Islet of Langerhans (tissue), 1 donor: ENCODE results near the gene MICA.
"Not testable (repeated sequence)": the region's sequence is repeated elsewhere in the genome, so short reads cannot be mapped to it uniquely, and the experiment has no call there.

Source experiments
- FAIRE-seq: peaks from one replicate; lab custom pipeline; 2011; peaks lifted over from hg19 to GRCh38; lab: Jason Lieb, UNC

Gene MICA

DNA sequence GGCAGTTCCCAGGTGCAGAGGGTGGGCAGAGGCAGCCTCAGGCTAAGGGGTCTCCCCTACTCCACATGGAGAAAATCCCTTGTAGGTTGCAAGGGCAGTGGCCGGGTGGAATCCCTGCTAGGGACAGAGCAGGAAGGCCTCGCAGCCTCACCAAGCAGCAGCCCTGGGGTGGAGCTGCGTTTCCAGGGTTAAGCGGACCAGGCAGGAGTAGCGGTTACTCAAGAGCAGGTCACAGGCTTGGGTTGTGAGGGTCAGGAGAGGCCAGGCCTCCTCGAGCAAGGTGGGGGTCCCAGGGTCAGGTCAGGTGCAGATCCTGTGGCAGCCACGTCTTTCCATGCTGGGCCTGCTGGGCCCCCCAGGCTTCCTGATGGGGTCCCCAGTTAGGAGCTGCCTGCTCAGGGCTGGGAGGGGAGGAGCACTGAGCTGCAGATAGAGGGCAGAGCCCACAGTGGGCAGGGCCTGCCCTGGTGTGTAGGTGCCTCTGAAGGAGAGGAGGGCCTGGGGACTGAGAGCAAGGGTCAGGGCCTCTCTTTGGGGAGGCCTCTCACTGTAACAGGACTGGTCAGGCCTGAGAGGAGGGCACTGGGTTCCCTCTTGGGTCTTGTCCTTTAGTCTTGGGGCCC lies 10.9 kb downstream of the MICA start:
- not testable (repeated sequence) for FAIRE-seq

DNA sequence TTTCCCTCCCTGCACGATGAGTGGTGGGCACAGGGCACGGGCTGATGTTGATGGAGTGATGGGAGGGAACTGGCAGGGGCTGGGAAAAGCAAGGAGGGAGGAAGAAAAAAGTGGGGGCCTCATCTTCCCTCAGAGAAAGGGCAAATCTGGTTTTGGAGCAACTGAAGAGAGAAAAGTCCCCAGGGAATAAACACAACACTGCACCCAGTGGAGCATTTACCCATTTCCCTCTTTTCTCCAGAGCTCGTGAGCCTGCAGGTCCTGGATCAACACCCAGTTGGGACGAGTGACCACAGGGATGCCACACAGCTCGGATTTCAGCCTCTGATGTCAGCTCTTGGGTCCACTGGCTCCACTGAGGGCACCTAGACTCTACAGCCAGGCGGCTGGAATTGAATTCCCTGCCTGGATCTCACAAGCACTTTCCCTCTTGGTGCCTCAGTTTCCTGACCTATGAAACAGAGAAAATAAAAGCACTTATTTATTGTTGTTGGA lies 11.4 kb downstream of the MICA start:
- no peak for FAIRE-seq

DNA sequence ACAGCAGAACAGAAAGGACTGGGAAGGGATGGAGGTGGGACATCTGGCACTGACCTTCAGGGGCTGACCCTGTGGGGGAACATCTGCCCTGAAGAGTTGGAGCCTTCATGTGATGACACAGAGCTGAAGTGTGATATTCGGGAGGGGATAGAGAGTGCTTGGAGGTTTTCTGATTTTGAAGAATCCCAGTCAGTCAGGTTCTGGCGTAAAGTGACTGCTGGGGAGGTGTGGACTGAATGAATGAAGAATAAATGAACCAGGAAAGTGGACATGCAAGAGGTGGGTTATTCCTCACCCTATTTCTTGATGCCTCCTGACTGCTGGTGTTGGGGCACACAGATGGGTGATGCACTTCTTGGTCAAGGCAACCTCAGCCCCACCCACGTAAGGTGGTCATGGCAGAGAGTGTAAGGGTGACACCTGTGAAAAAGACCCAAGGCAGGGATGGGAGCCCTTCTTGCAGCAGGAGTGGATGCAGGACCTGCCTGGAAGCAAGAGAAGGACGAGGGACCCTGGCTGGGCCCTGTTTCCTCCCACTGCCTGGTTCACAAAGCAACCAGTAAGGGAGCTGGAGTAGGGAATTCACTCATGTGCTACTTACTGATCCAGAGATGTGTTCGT lies 13.1 kb downstream of the MICA start:
- no peak for FAIRE-seq

DNA sequence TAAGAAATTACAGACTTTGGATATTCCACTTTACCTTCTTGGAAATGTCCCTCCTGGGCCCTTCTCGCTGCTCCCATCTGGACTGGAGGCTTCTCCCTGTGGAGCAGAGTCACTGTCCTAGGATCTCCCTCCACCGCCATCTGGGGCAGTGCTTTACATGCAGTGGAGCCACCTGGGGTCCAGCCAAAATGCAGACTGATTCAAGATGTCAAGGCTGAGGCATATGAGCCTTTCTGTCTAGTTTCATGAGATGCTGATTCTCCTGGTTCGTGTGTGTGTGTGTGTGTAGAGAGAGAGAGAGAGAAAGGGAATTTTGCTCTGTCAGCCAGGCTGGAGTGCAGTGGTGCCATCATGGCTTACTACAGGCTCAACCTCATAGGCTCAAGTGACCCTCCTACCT lies 14.9 kb downstream of the MICA start:
- no peak for FAIRE-seq

DNA sequence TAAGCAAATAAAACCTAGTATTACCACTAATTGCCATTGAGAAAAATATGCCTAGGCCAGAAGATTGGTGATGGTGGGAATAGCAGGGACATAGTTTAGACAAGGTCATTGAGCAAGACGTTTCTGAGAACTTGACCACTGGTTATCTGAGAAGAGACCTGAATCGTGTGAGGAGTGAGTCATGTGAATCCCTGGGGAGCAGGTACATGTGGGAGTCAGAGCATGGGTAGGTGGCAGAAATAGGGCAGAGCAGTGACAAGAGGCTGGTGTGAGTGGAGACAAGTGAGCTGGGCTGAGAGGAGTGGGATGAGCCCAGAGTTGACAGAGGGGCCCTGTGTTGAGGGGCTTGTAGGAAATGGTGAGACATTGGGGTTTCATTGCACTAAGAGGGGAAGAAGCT lies 16.4 kb downstream of the MICA start:
- no peak for FAIRE-seq

DNA sequence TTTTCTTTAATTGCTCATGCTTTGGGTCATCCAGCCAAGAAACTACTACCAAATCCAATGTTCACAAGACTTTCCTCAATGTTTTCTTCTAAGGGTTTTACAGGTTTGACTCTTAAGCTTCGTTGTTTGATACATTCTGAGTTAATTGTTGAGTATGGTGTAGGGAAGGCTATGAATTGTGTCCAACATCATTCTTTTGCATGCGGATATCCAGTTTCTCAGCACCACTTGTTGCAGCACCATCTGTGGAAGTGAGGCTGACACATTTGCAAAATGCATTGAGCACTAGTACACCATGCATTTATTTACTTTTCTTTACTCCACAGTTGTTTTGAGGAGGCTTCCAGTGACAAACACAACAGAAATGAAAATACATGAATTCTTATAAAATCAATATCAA lies 17.2 kb downstream of the MICA start:
- FAIRE-seq = no peak

DNA sequence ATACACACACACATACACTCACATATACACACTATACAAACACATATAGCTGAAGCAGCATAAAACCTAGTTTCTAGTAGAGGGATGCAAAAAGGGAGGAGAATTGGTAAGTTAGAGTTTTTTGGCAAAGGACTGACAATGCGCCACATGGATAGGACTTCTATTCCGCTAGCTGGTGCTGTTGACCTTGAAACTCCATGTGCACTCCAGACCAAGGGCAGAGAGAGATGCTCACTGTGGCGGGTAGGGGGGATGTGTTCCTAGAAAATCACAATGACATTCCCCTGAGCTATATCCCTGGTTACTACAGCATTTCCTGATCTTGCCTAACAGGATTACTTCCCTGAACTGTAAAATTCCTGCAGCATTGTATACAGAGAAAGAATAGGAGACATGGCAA lies 19.2 kb downstream of the MICA start:
- FAIRE-seq = no peak

DNA sequence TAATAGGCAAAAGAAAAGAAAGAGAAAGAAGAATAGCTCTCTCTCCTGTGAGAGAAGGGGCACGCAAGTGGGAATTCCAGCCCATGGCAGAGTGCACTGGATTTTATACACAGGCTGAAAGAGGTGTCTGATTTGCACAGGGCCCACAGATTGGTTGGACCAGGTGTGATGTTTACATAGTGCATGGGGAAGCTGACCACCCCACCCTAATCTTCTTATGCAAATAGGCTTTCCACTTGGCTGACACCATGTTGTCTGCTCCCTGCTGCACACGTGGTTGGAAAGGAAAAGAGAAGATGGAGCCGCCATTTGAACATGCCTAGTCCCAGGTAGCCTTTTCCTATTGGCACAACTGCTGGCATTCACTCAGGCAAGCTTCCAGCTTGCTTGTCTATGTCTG lies 20.2 kb downstream of the MICA start:
- no peak for FAIRE-seq

DNA sequence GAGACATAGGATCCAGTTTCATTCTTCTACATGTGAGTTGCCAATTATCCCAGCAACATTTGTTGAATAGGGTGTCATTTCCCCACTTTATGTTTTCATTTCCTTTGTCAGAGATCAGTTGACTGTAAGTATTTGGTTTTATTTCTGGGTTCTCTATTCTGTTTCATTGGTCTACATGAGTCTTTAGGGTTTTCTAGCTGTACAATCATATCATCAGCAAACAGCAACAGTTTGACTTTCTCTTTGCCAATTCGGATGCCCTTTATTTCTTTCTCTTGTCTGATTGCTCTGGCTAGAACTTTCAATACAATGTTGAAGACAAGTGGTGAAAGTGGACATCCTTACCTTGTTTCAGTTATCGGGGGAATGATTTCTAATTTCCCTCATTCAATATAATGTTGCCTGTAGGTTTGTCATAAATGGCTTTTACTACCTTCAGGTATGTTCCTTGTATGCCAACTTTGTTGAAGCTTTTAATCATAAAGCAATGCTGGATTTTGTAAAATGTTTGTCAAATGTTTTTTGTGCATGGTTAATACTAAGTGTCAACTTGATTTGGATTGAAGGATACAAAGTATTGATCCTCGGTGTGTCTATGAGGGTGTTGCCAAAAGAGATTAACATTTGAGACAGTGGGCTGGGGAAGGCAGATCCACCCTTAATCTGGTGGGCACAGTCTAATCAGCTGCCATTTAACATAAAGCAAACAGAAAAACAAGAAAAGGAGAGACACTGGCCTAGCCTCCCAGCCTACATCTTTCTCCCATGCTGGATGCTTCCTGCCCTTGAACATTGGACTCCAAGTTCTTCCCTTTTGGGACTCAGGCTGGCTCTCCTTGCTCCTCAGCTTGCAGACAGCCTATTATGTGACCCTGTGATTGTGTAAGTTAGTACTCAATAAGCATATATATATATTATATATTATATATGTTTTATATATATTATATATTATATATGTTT lies 23.3 kb downstream of the MICA start:
- no peak for FAIRE-seq

DNA sequence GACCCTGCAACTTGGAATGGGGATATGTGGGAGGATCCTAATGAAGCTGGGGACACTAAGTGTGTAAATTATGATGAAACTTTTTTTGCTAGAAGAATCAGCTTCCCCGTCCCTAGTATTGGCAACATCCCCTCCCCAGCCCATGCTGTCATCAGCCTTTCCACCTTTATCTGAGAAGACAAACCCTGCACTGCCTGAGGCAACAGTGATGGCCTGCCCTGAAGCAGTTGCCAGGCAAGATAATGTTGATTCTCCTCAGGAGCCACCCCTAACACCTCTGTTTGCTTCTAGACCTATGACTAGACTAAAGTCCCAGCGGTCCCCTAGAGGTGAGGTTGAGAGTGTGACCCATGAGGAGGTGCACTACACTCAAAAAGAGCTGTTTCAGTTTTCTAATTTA lies 27.1 kb downstream of the MICA start:
- FAIRE-seq = no peak

DNA sequence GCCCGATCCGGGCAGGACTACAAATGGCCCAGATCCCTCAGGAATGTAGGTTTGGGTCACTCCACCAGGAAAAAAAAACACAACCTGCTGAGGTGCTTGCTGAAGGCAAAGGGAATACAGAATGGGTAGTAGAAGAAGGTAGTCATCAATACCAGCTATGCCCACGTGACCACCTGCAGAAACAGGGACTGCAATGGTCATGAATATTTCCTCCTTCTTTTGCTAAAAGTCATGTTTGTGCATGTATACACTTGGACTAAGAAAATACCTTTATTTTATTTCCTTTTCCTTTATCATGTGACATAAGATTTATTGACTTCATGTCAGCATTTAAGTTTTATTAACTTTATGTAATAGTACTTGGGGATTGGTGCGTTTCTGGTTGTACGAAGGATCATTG lies 31.7 kb downstream of the MICA start:
- not testable (repeated sequence) for FAIRE-seq

DNA sequence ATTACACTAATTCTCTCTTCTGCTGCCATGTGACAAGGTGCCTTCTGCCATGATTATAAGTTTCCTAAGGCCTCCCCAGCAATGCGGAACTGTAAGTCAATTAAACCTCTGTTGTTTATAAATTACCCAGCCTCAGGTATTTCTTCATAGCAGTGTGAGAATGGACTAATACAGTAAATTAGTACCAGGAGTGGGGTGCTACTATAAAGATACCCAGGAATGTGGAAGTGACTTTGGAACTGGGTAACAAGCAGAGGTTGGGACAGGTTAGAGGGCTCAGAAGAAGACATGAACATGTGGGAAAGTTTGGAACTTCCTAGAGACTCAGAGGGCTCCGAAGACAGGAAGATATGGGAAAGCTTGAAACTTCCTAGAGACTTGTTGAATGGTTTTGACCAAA lies 34.8 kb downstream of the MICA start:
- no peak for FAIRE-seq

DNA sequence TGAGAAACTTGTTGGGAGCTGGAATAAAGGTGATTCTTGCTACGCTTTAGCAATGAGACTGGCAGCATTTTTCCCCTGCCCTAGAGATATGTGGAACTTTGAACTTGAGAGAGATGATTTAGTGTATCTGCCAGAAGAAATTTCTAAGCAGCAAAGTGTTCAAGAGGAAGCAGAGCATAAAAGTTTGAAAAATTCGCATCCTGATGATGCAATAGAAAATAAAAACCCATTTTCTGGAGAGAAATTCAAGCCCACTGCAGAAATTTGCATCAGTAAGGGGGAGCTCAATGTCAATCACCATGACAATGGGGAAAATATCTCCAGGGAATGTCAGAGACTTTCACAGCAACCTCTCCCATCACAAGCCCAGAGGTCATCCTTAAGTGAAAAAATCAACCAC lies 35.3 kb downstream of the MICA start:
- no peak for FAIRE-seq

DNA sequence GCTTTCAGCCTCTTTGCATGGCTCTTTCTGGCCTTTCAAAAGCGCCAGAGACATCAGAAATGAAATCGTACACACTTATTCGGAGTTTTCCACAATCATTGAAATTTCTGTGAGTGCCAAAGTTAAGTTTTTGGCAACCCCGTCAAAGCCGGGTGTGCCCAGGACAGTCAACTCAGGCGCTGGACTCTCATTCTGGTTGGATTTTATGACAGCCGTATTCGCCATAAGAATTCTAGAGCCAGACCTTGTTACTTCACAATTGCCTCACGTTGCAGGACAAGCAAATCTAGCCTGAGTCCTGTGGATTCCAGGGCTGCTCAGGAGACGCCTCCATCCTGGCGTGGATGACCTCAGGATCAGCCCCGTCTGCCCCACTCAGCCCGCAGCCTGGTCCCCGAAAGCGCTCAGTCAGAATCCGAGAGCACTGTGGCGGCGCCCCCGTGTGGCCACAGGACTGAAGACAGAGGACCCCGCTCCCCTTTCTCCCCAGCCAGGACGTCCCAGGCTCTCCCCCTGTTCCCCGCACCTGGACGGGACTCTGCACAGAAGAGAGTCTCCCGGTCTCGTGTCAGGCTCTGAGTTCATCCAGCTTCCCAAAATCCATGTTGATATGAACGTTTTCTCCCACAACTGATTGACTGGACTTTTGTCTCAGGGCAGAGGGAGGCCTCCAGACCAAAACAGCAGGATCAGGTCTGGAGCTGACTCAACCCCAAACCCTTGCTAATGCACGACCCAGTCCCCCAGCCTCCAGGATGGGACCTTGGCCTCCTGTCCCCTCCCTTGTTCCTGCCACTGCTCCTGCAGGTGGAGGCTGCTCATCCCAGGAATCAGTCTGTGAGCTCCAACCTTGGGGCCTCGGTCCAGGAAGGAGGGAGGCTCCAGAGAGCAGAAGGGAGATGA lies 38.2 kb downstream of the MICA start:
- no peak for FAIRE-seq

DNA sequence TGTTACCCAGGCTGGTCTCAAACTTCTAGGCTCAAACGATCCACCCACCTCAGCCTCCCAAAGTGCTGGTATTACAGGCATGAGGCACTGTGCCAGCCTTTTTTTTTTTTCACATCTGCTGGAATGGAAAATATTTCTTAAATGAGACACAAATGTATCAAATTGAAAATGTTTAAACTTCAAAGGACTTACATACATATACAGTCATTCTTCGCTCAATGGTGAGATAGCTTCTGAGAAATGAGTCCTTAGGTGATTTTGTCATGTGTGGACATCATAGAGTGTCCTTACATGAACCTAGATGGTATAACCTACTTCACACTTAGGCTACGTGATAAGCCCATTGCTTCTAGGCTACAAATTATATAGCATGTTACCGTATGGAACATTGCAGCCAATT lies 43.1 kb downstream of the MICA start:
- FAIRE-seq = no peak

DNA sequence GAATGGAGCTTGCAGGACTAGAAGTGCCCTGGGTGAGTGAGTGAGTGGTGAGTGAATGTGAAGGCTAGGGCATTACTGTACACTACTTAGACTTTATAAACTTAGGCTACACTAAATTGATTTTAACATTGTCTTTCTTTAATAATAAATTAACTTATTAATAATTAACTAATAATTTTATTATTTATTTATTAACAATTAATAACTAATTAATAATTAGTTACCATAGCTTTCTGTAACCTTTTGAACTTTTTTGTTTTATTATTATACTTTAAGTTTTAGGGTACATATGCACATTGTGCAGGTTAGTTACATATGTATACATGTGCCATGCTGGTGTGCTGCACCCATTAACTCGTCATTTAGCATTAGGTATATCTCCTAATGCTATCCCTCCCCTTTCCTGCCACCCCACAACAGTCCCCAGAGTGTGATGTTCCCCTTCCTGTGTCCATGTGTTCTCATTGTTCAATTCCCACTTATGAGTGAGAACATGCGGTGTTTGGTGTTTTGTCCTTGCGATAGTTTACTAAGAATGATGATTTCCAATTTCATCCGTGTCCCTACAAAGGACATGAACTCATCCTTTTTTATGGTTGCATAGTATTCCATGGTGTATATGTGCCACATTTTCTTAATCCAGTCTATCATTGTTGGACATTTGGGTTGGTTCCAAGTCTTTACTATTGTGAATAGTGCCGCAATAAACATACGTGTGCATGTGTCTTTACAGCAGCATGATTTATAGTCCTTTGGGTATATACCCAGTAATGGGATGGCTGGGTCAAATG lies 43.8 kb downstream of the MICA start:
- FAIRE-seq = not testable (repeated sequence)

DNA sequence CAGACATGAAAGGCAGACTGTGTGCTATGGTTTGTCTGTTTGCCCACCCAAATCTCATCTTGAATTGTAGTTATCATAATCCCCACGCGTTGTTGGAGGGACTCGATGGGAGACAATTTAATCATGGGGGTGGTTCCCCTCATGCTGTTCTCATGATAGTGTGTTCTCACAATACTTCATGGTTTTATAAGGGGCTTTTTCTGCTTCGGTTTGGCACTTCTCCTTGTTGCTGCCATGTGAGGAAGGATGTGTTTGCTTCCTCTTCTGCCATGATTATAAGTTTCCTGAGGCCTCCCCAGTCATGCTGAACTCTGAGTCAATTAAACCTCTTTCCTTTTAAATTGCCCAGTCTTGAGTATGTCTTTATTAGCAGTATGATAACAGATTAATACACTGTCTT lies 47.4 kb downstream of the MICA start:
- no peak for FAIRE-seq

DNA sequence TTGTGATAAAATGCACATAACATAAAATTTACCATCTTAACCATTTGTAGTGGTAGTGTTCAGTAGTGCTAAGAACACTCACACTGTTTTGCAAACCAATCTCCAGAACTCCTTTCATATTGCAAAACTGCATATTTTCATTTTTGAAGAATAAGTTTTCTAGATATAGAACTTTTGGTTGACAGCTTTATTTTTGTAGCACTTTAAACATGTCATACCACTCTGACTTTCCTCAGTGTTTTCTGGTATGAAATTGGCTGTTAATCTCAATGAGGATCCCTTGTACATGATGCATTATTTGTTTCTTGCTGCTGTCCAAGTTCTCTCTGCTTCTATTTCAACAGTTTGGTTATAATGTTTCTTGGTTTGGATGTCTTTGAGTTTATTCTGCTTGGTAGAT lies 49.5 kb downstream of the MICA start:
- no peak for FAIRE-seq

DNA sequence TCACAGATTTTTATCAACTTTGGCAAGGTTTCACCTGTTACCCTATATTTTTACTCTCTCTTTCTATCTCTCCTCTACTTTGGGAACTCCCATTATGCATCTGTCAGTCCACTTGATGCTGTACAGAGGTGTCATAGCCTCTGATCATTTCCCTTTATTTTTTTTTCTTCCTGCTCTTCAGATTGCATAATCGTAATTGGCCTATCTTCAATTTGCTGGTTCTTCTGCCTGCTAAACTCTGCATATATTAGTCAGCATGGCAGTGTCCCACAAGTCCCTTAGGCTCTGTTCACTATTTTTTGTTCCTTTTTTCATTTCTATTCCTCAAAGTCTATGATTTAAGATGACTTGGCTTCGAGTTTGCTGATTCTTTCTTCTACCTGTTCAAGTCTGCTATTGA lies 49.9 kb downstream of the MICA start:
- no peak for FAIRE-seq

DNA sequence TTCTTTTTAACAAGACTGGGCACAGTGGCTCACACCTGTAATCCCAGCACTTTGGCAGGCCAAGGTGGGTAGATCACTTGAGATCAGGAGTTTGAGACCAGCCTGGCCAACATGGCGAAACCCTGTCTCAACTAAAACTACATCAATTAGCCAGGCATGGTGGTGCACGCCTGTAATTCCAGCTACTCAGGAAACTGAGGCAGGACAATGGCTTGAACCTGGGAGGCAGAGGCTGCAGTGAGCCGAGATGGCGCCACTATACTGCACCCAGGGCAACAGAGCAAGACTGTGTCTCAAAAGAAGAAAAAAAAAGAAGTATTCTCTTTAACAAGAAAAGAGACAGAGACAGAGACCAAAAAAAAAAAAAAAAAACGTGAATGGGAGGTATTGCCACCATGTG lies 56.5 kb downstream of the MICA start:
- FAIRE-seq = not testable (repeated sequence)

DNA sequence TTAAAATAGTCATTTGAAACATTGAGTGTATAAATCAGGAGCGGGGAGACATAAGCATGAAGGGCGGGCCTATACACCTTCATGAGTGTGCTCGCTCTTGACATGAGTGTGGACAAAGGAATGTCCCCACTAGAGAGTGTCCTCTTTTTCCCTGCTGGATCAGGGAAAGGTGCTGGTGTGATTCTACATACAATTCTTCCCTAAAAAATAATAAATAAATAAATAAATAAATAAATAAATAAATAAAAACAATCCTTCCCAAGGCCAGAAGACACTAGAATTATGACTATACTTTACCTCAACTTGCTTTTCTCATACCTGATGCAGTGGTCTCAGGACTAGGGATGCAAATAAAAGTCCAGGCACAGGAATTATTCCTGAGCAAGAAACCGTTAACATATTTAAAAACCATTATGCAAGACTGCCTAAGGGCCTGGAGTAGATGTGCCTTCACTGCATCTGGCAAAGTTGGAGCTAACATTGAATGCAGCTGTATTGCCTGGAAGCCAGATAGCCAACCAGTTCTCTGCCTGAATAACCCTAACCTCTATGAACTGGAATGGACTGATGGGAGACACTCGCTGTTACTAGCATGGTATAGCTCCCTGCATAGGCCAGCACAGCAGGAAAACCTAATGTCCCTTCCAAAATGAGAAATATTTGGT lies 57.1 kb downstream of the MICA start:
- no peak for FAIRE-seq
